Neural cell (in vitro differentiated cells): ENCODE results near the gene DACH1.

Source experiments
- CTCF ChIP-seq: fragments of 450-650 bp; IDR thresholded peaks from 2 replicates; pipeline ENCODE4 v1.5.1; 2014; ENCODE audit warnings: antibody characterized with exemption, mild to moderate bottlenecking, moderate library complexity; ENCODE audit not compliant: poor library complexity, severe bottlenecking
- EP300 ChIP-seq: fragments of 450-650 bp; conservative IDR thresholded peaks from 2 replicates; pipeline ENCODE4 v1.6.1; 2014; ENCODE audit warnings: antibody characterized with exemption, mild to moderate bottlenecking, moderate library complexity; ENCODE audit not compliant: poor library complexity, severe bottlenecking
- MXI1 ChIP-seq: fragments of 450-650 bp; conservative IDR thresholded peaks from 2 replicates; pipeline ENCODE4 v1.6.1; 2014; ENCODE audit warnings: antibody characterized with exemption, mild to moderate bottlenecking; ENCODE audit not compliant: poor library complexity, severe bottlenecking
- REST ChIP-seq: IDR thresholded peaks from 2 replicates; pipeline ENCODE4 v1.6.1; 2012; ENCODE audit warnings: borderline replicate concordance

GRCh38 chr13:71751073-71751472 lies 115.9 kb downstream of the DACH1 start:
- TF ChIP-seq CTCF, result no peak
- no peak for TF ChIP-seq REST
- TF ChIP-seq MXI1, result no peak
- peak; percentile 42 for TF ChIP-seq EP300
